HepG2 (cell line): Measurements from ENCODE around the gene POLA1. TPM values are rescaled to one million over a fixed set of nuclear protein-coding genes. Genes with fewer than 3 reads are reported as not detected.

Source experiments
- ATAC-seq: fragments of 200-7000 bp; cut with Tn5 transposase; 3 replicates; pipeline ENCODE4 v1.9.1; 2020; ENCODE audit warnings: mild to moderate bottlenecking, moderate library complexity
- BruUV-seq: library from RNA; stranded (reverse); fragments of 400-500 nt; replicated peaks from 2 replicates; lab custom pipeline; 2021; lab: Mats Ljungman, UMichigan
- CTCF ChIA-PET: fragments of 300-600 bp; formaldehyde crosslinking; extraction: SDS; loops from one replicate; lab custom pipeline; 2021; ENCODE audit warnings: low total read pairs, inconsistent platforms, low intra/inter-chr PET ratio; lab: Yijun Ruan, JAX
- POLR2A ChIA-PET: fragments of 350-600 bp; sonication (Branson Sonifier 250); formaldehyde crosslinking; loops from one replicate; lab custom pipeline; 2020; ENCODE audit warnings: antibody characterized with exemption, inconsistent platforms; lab: Yijun Ruan, JAX
- DNase-seq: peaks from one replicate; pipeline ENCODE4 v3.0.0-alpha.2; 2015; ENCODE audit warnings: low spot score
- FAIRE-seq: peaks from 3 replicates; lab custom pipeline; 2011; peaks lifted over from hg19 to GRCh38; lab: Jason Lieb, UNC
- H2AFZ ChIP-seq: one replicate; pipeline ENCODE4 v1.6.1; 2011; ENCODE audit warnings: low read length, inconsistent platforms
- H3K27ac ChIP-seq: fragments of 300-600 bp; 3 replicates; pipeline ENCODE4 v1.8.0; 2011; ENCODE audit warnings: mixed run types, mild to moderate bottlenecking, mixed read lengths, low read length, inconsistent platforms; ENCODE audit not compliant: insufficient read depth; ENCODE audit errors: extremely low read length
- H3K27me3 ChIP-seq, 2 experiments: fragments of 200-600 bp in 1 of 2; 2 replicates in 1 of 2; 3 replicates in 1 of 2; pipeline versions ENCODE4 v1.6.0 to v1.8.0; 2011; ENCODE audit warnings: low read length in 2 of 2, mild to moderate bottlenecking in 2 of 2, moderate library complexity in 2 of 2, inconsistent platforms in 1 of 2; ENCODE audit not compliant: insufficient read depth in 2 of 2, control insufficient read depth in 1 of 2
- H3K36me3 ChIP-seq, 2 experiments: fragments of 200-600 bp in 1 of 2; replicated peaks in 1 of 2; 2 replicates in 1 of 2; 3 replicates in 1 of 2; pipeline versions ENCODE4 v1.5.1 to v1.8.0; 2011; ENCODE audit warnings: low read length in 2 of 2, inconsistent platforms in 1 of 2; ENCODE audit not compliant: insufficient read depth in 2 of 2, control insufficient read depth in 1 of 2
- H3K4me1 ChIP-seq: 2 replicates; pipeline ENCODE4 v1.5.1; 2012; ENCODE audit warnings: low read length, inconsistent platforms; ENCODE audit not compliant: insufficient read depth
- H3K4me2 ChIP-seq: 2 replicates; pipeline ENCODE4 v1.6.0; 2011; ENCODE audit warnings: low read depth, low read length, inconsistent platforms
- H3K4me3 ChIP-seq, 3 experiments: fragments of 200-600 bp in 1 of 3; sonication (generic), shearing (Covaris generic) in 1 of 3; replicated peaks in 1 of 3; 2 replicates each; pipeline ENCODE4 v1.5.1; 2011 to 2016; ENCODE audit warnings: low read length in 3 of 3, inconsistent platforms in 2 of 3, low read depth in 2 of 3, mild to moderate bottlenecking in 2 of 3, control low read depth in 1 of 3, mixed read lengths in 1 of 3; ENCODE audit not compliant: insufficient read depth in 1 of 3
- H3K79me2 ChIP-seq: one replicate; pipeline ENCODE4 v1.6.1; 2011; ENCODE audit warnings: low read length, inconsistent platforms; ENCODE audit not compliant: insufficient read depth
- H3K9ac ChIP-seq: 2 replicates; pipeline ENCODE4 v1.6.0; 2011; ENCODE audit warnings: mild to moderate bottlenecking, low read depth, low read length, inconsistent platforms; ENCODE audit not compliant: insufficient read depth
- H3K9me3 ChIP-seq: 2 replicates; pipeline ENCODE4 v1.5.1; 2012; ENCODE audit warnings: mild to moderate bottlenecking, low read length
- H4K20me1 ChIP-seq: 2 replicates; pipeline ENCODE4 v1.6.0; 2011; ENCODE audit warnings: inconsistent platforms, mild to moderate bottlenecking, low read length, moderate library complexity; ENCODE audit not compliant: insufficient read depth
- CENPX ChIP-seq: sonication (generic); formaldehyde crosslinking; IDR thresholded peaks from 2 replicates; pipeline ENCODE4 v1.9.0; 2021; ENCODE audit warnings: mild to moderate bottlenecking, missing genetic modification reagents, moderate library complexity
- GLI4 ChIP-seq: sonication (generic); formaldehyde crosslinking; IDR thresholded peaks from 2 replicates; pipeline ENCODE4 v1.5.1; 2020; ENCODE audit warnings: missing genetic modification reagents, mild to moderate bottlenecking, moderate library complexity, borderline replicate concordance
- MED1 ChIP-seq: sonication (generic); formaldehyde crosslinking; IDR thresholded peaks from 2 replicates; pipeline ENCODE4 v1.4.0; 2020; ENCODE audit warnings: missing genetic modification reagents
- RNF2 ChIP-seq: fragments of 450-650 bp; conservative IDR thresholded peaks from 2 replicates; pipeline ENCODE4 v1.6.1; 2016; ENCODE audit warnings: low read depth
- SIX1 ChIP-seq: sonication (generic); formaldehyde crosslinking; IDR thresholded peaks from 2 replicates; pipeline ENCODE4 v1.4.0; 2020; ENCODE audit warnings: missing genetic modification reagents, borderline replicate concordance
- TMF1 ChIP-seq: sonication (generic); formaldehyde crosslinking; IDR thresholded peaks from 2 replicates; pipeline ENCODE4 v1.8.1; 2022; ENCODE audit warnings: low read depth, missing genetic modification reagents
- U2AF1 ChIP-seq: fragments of 200-400 bp; formaldehyde crosslinking; optimal IDR thresholded peaks from 2 replicates; pipeline ENCODE3; 2017; ENCODE audit warnings: mild to moderate bottlenecking, low read depth, low read length
- ZFAT ChIP-seq: sonication (generic); formaldehyde crosslinking; conservative IDR thresholded peaks from 2 replicates; pipeline ENCODE4 v1.8.1; 2023; ENCODE audit warnings: missing genetic modification reagents, inconsistent platforms
- ZNF383 ChIP-seq: sonication (generic); formaldehyde crosslinking; IDR thresholded peaks from 2 replicates; pipeline ENCODE4 v1.4.0; 2020; ENCODE audit warnings: missing genetic modification reagents, mild to moderate bottlenecking, borderline replicate concordance
- ZNF460 ChIP-seq: sonication (generic); formaldehyde crosslinking; IDR thresholded peaks from 2 replicates; pipeline ENCODE4 v1.5.1; 2020; ENCODE audit warnings: missing genetic modification reagents, mild to moderate bottlenecking, borderline replicate concordance
- ZNF501 ChIP-seq: sonication (generic); formaldehyde crosslinking; IDR thresholded peaks from 2 replicates; pipeline ENCODE4 v1.5.1; 2020; ENCODE audit warnings: mild to moderate bottlenecking, moderate library complexity, missing genetic modification reagents
- ZNF510 ChIP-seq: sonication (generic); formaldehyde crosslinking; IDR thresholded peaks from 2 replicates; pipeline ENCODE4 v1.4.0; 2020; ENCODE audit warnings: low read depth, mild to moderate bottlenecking, missing genetic modification reagents
- ZNF563 ChIP-seq: sonication (generic); formaldehyde crosslinking; IDR thresholded peaks from 2 replicates; pipeline ENCODE4 v1.8.0; 2022; ENCODE audit warnings: mild to moderate bottlenecking, moderate library complexity, missing genetic modification reagents
- ZNF616 ChIP-seq: sonication (generic); formaldehyde crosslinking; IDR thresholded peaks from 2 replicates; pipeline ENCODE4 v1.5.0; 2020; ENCODE audit warnings: low read depth, mild to moderate bottlenecking, missing genetic modification reagents
- WGBS: methylation state at CpG from one replicate; pipeline ENCODE4 v1.1.6; 2017; ENCODE audit warnings: low lambda C conversion rate; 5-methylcytosine and 5-hydroxymethylcytosine counted together
- in situ Hi-C: cut with HindIII; loops from 2 replicates; pipeline ENCODE4 v1.10.0; 2017; ENCODE audit warnings: low pct_unique_long_range_greater_than_20kb; ENCODE audit not compliant: extremely low pct_ligation_motif_present
- intact Hi-C: fragments of 100-400 bp; cut with micrococcal nuclease; formaldehyde crosslinking; loops from one replicate; pipeline ENCODE4 v1.10.0; 2022; ENCODE audit not compliant: unreplicated experiment
- polyA plus RNA-seq, 8 experiments: library from polyadenylated mRNA; depleted of rRNA in 3 of 8; stranded (reverse) in 7 of 8; unstranded in 1 of 8; fragments of >200 nt; fragmentation: Illumina TruSeq in 4 of 8; extraction: Trizol in 4 of 8; gene quantifications; 2 replicates each; pipeline versions ENCODE4 v1.2.1 to v1.2.3, GENCODE V29; 2011 to 2016; ENCODE audit warnings: low read depth in 4 of 8, missing spikeins in 1 of 8, mixed read lengths in 1 of 8; ENCODE audit not compliant: insufficient read depth in 1 of 8
- total RNA-seq, 5 experiments: library from RNA; depleted of rRNA; stranded (reverse); fragments of >200 nt; fragmentation: Illumina TruSeq; extraction: Trizol; gene quantifications; 2 replicates each; pipeline ENCODE4 v1.2.3, GENCODE V29; 2016; ENCODE audit warnings: low read depth in 1 of 5
- TF ChIP-seq, protein P1 (sequence below): sonication (generic); formaldehyde crosslinking; IDR thresholded peaks from 2 replicates; pipeline ENCODE4 v1.4.0; 2020; ENCODE audit warnings: missing genetic modification reagents, borderline replicate concordance
- TF ChIP-seq, protein P2 (sequence below): sonication (generic); formaldehyde crosslinking; IDR thresholded peaks from 2 replicates; pipeline ENCODE4 v1.4.0; 2020; ENCODE audit warnings: mild to moderate bottlenecking, missing genetic modification reagents

Gene POLA1
- total and polyA plus RNA-seq, 2 of the 13 experiments (the other 11 are each of a cell fraction or from before 2014, with no cell fraction given) = 3.3 to 26.5 TPM

DNA sequence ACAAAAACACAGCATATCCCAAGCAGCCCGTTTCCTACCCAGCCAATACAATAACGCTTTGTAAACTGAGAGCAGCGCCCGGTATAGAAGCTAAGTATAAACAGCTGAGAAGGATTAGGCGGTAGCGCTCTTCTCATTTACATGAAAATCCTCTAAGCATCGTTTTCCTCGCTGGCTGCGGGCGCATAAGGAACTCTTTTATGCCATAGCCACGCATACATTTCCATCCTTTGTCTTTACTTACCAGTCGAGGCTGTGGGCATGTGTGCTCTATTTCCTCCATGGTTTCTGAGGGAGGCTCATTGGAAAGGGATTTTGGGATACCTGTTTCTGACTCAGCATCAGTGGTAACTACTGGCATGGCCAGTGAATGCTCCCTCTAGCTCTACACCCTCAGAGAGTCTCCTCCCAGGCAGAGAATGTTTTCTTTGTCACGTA, 47.0 kb upstream of the POLA1 start:
- H3K9ac ChIP-seq = no peak overlapping the region
- FAIRE-seq = no peak
- H3K4me2 ChIP-seq = no peak overlapping the region
- H3K9me3 ChIP-seq = no peaks in the 10 kb centered on the region
- ChIA-PET POLR2A (no interaction called here), CTCF (no interaction called here)
- H3K27me3 ChIP-seq = no peaks in the 10 kb centered on the region
- intact Hi-C loops (no loop called here), in situ Hi-C loops (no loop called here)
- WGBS = 93% methylated on average over 13 of the region's 13 CpGs
- H3K4me3 ChIP-seq = no peak overlapping the region
- no peak overlapping the region for H2AFZ ChIP-seq
- H3K27ac ChIP-seq = no peak overlapping the region
- H3K4me1 ChIP-seq = peaks cover 16% of the 10 kb centered on the region
- BruUV-seq = no TSS peak
- TF ChIP-seq U2AF1 (no peak), ZNF501 (CRISPR knock-in tag) (no peak)
- no peak for DNase-seq
- no peaks in the 10 kb centered on the region for H4K20me1 ChIP-seq
- H3K36me3 ChIP-seq = no peaks in the 10 kb centered on the region
- no peaks in the 10 kb centered on the region for H3K79me2 ChIP-seq
- no peak for ATAC-seq

DNA sequence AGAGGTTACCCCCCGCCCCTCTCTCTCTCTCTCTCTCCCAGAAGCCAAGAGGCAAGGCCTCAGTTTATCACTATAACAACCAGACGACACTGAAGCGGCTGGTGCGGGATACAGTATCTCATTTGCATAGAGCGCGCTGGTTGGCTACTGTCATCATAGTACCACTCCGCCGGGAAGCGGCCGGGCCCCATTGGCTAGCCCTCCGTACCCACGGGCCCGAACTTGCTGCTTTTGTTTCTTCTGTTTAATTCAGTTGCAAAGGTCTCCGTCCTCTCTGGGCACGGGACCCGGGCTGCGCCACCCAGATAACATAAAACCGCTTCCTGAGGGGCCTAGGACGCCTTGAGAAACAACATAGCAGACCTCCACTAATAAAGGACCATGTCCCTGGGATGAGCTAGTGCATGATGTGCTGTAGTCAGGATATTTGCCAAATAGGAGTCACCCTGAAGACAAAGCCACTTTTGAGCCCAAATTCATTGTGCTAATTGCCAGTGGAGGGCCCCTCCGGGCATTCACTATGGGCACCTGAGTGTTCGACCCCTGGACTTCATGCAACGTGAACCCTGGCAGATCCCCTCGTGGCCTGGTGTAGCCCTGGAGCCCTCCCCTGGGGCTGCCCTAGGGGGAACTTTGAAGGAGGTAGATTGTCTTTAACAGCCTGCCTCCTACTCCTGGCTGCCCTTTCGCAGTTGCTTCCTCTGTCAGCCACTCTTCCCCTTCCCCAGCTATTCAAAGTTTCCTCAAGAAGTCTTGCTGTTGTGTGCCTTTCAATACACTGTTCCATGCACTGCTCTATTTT, 46.3 kb upstream of the POLA1 start, which contains the start of gene PCYT1B:
Gene PCYT1B, minus strand, starts transcription at position 91 of the 802 bp plus-strand sequence. CDS start 242 bp downstream, outside the sequence.
- Histone ChIP-seq H3K27ac (no peak within 1 kb of the TSS), H3K9me3 (no peaks in the 10 kb centered on the region), H3K36me3 (no peaks in the 10 kb centered on the region), H3K27me3 (no peaks in the 10 kb centered on the region), H3K79me2 (no peaks in the 10 kb centered on the region), H3K4me3 (no peak within 1 kb of the TSS), H3K4me2 (no peak within 1 kb of the TSS), H2AFZ (no peak within 1 kb of the TSS), H4K20me1 (no peaks in the 10 kb centered on the region), H3K4me1 (peaks cover 23% of the 10 kb centered on the region), H3K9ac (no peak within 1 kb of the TSS)
- FAIRE-seq (no peak), DNase-seq (no peak), ATAC-seq (no peak)
- ChIA-PET POLR2A (no interaction called here), CTCF (no interaction called here)
- 93% methylated on average over 19 of the region's 24 CpGs for WGBS
- in situ Hi-C loops (no loop called here), intact Hi-C loops (no loop called here)
- BruUV-seq = no TSS peak
- TF ChIP-seq CENPX = no peak
- no peak for TF ChIP-seq SIX1 (CRISPR knock-in tag)
- TF ChIP-seq ZFAT = no peak
- no peak for TF ChIP-seq RNF2
- no peak for TF ChIP-seq ZNF563 (CRISPR knock-in tag)
- no peak for TF ChIP-seq ZNF616
- no peak for TF ChIP-seq GLI4
- TF ChIP-seq, protein P1, sequence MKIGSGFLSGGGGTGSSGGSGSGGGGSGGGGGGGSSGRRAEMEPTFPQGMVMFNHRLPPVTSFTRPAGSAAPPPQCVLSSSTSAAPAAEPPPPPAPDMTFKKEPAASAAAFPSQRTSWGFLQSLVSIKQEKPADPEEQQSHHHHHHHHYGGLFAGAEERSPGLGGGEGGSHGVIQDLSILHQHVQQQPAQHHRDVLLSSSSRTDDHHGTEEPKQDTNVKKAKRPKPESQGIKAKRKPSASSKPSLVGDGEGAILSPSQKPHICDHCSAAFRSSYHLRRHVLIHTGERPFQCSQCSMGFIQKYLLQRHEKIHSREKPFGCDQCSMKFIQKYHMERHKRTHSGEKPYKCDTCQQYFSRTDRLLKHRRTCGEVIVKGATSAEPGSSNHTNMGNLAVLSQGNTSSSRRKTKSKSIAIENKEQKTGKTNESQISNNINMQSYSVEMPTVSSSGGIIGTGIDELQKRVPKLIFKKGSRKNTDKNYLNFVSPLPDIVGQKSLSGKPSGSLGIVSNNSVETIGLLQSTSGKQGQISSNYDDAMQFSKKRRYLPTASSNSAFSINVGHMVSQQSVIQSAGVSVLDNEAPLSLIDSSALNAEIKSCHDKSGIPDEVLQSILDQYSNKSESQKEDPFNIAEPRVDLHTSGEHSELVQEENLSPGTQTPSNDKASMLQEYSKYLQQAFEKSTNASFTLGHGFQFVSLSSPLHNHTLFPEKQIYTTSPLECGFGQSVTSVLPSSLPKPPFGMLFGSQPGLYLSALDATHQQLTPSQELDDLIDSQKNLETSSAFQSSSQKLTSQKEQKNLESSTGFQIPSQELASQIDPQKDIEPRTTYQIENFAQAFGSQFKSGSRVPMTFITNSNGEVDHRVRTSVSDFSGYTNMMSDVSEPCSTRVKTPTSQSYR (CRISPR knock-in tag) = no peak
- no peak for TF ChIP-seq ZNF383 (CRISPR knock-in tag)
- TF ChIP-seq, protein P2, sequence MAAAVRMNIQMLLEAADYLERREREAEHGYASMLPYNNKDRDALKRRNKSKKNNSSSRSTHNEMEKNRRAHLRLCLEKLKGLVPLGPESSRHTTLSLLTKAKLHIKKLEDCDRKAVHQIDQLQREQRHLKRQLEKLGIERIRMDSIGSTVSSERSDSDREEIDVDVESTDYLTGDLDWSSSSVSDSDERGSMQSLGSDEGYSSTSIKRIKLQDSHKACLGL (CRISPR knock-in tag) = no peak
- TF ChIP-seq ZNF510 (CRISPR knock-in tag) = no peak
- TF ChIP-seq TMF1 (CRISPR knock-in tag) = no peak
- TF ChIP-seq ZNF460 (CRISPR knock-in tag) = no peak
- TF ChIP-seq MED1 (CRISPR knock-in tag) = no peak
